Endothelial cell (in vitro differentiated cells): Measurements from ENCODE around the gene TNFSF8. TPM values are rescaled to one million over a fixed set of nuclear protein-coding genes. Genes with fewer than 3 reads are reported as not detected.

Experiments used
- DNase-seq: peaks from one replicate; pipeline ENCODE4 v3.0.0; 2021; ENCODE audit warnings: low spot score
- H3K27ac Mint-ChIP-seq: one replicate; pipeline ENCODE4 v1.8.0; 2021; ENCODE audit warnings: mixed read lengths, inconsistent platforms; ENCODE audit not compliant: unreplicated experiment
- H3K27me3 Mint-ChIP-seq: one replicate; pipeline ENCODE4 v1.8.0; 2021; ENCODE audit warnings: mild to moderate bottlenecking, moderate library complexity, mixed read lengths, inconsistent platforms; ENCODE audit not compliant: unreplicated experiment
- H3K36me3 Mint-ChIP-seq: one replicate; pipeline ENCODE4 v1.8.0; 2021; ENCODE audit warnings: mild to moderate bottlenecking, low read depth, mixed read lengths, inconsistent platforms; ENCODE audit not compliant: unreplicated experiment
- H3K4me1 Mint-ChIP-seq: one replicate; pipeline ENCODE4 v1.8.0; 2021; ENCODE audit warnings: mild to moderate bottlenecking, mixed read lengths, inconsistent platforms; ENCODE audit not compliant: unreplicated experiment
- H3K4me3 Mint-ChIP-seq: one replicate; pipeline ENCODE4 v1.8.0; 2021; ENCODE audit warnings: mild to moderate bottlenecking, mixed read lengths, inconsistent platforms; ENCODE audit not compliant: unreplicated experiment
- H3K9me3 Mint-ChIP-seq: one replicate; pipeline ENCODE4 v1.8.0; 2021; ENCODE audit warnings: mixed read lengths, inconsistent platforms; ENCODE audit not compliant: unreplicated experiment
- total RNA-seq: library from RNA; stranded (reverse); fragmentation: NEBNext Ultra II Directional; extraction: Animal tissue kit (Norgen Biotek cat#: 25700); gene quantifications from one replicate; pipeline ENCODE4 v1.2.1, GENCODE V29; 2021; ENCODE audit not compliant: unreplicated experiment
- TF ChIP-seq, protein P1 (sequence below): fragments of 200-600 bp; sonication (generic); IDR thresholded peaks from one replicate; pipeline ENCODE4 v1.5.0; 2021; ENCODE audit warnings: antibody characterized with exemption; ENCODE audit not compliant: unreplicated experiment

TNFSF8 gene
- total RNA-seq, 1 donor from 2014 or later: not detected

DNA sequence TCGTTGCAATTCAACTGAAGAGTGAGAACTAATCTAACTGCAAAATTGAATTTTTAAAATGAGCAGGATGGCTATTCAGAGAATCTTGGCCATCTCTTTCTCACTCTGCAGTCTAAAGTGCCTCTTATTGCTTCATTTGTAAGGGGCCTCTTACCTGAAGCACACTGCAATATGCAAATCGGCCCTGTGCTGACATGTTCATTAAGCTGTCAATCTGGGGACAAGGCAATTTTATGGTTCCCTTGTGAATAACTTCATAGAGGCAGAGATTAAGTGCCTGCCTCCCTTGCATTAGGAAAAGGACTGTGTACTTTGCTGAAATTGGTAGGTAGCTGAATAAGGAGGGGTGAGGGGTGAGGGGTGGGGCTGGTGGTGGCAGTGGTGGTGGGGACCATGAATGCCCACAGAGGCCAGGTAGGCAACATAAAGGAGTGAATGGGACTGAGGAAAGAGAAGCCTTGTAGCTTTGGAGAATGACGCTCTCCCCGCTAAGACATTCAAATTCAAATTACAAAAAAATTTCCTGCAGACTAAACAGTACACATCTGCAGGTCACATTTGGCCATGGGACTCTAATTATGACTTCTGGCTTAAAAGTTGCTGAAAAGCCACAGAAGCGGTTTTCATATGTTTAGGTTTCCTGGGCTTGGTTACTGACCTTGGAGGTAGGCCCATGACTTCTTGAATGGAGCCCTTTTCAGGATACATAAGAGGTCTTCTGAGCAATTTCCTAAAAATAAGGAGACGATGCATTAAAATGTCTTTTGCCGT lies 25.0 kb downstream of the TNFSF8 start:
- TF ChIP-seq, protein P1, sequence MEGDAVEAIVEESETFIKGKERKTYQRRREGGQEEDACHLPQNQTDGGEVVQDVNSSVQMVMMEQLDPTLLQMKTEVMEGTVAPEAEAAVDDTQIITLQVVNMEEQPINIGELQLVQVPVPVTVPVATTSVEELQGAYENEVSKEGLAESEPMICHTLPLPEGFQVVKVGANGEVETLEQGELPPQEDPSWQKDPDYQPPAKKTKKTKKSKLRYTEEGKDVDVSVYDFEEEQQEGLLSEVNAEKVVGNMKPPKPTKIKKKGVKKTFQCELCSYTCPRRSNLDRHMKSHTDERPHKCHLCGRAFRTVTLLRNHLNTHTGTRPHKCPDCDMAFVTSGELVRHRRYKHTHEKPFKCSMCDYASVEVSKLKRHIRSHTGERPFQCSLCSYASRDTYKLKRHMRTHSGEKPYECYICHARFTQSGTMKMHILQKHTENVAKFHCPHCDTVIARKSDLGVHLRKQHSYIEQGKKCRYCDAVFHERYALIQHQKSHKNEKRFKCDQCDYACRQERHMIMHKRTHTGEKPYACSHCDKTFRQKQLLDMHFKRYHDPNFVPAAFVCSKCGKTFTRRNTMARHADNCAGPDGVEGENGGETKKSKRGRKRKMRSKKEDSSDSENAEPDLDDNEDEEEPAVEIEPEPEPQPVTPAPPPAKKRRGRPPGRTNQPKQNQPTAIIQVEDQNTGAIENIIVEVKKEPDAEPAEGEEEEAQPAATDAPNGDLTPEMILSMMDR: no peak
- peaks cover 3% of the 10 kb centered on the region for H3K27me3 Mint-ChIP-seq
- no peak overlapping the region for H3K4me3 Mint-ChIP-seq
- no peak overlapping the region for H3K27ac Mint-ChIP-seq
- DNase-seq: no peak
- H3K4me1 Mint-ChIP-seq: no peaks in the 10 kb centered on the region
- no peaks in the 10 kb centered on the region for H3K9me3 Mint-ChIP-seq
- H3K36me3 Mint-ChIP-seq: no peaks in the 10 kb centered on the region

DNA sequence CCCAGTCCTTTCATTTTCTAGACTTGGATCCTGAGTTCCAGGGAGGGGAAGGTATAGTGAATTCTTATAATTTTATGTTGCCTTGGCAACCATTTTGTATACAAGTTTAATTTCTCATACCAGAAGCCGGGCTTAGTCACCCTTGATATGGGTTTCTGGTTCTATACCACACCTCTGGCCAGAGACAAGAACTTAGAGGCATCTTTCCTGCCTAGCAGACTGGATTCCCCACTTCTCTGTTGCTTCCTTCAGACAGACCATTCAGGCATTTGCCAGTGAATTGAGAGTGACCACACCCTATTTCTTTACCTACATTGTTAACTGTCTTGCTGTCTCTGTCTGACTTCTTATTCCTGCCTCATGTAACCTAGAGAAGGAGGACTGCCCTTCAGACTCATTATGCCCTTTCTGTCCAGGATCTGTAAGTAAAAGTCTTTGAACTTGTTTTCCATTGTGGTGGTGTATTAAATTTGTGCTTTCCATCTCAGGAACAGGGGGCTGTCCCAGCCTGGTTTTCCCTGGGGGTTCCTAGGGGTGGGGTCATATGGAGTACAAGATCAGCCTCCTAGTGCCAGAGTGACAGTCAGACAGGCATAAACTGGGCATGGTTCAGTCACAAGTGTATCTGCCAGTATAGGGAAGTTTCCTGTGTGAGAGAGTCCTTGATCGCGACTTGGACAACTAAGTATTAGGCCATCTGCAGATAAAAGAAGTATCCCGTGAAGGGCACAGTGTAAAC lies 27.4 kb downstream of the TNFSF8 start:
- Mint-ChIP-seq H3K36me3 (no peaks in the 10 kb centered on the region), H3K27me3 (no peaks in the 10 kb centered on the region), H3K27ac (no peak overlapping the region)

DNA sequence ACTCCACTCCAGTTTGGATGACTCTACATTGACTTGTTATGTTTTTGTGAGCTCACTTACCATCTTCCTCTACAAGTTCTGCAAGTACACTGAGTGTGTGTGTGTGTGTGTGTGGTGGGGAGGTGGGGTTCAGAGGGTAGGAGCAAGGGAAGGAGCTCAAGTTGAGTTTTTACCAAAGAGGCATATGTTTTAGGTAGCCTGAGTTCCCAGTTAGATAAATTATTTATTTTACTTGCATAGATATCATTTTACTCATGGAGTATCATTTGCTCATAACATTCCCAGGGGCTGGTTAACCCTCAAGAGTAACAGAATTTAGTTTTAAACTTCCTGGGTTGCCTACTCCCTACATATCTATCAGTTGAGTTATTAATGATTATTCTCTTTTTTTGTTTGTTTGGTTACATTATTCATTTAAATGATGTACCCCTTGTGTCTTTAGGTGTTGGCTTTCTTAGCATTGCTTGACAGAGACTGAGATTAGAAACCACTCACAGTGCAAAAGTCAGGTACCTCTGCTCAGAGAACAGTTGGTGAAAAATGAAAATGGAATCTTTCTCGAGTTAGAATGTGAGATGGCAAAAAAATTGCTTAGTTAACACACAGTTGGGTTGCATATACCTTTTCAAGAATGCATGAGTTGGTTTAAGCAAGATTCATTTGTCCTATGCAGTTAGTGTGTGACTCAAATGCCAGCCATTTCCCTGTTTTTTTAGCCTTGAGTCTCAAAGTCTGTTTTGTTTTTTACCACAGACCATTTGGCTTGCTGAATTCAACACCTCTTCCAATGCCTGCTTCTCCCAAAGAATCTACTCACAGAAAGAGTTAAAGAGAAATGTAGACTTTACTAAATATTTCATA lies 29.2 kb downstream of the TNFSF8 start:
- Mint-ChIP-seq H3K27ac (no peak overlapping the region), H3K36me3 (no peaks in the 10 kb centered on the region), H3K9me3 (no peaks in the 10 kb centered on the region), H3K27me3 (no peaks in the 10 kb centered on the region), H3K4me3 (no peak overlapping the region), H3K4me1 (no peaks in the 10 kb centered on the region)
- DNase-seq: no peak
- TF ChIP-seq, protein P1: no peak

More for the DNA sequence above, 27.4 kb downstream of the TNFSF8 start:
- Mint-ChIP-seq H3K4me1 (no peaks in the 10 kb centered on the region), H3K4me3 (no peak overlapping the region), H3K9me3 (no peaks in the 10 kb centered on the region)
- TF ChIP-seq, protein P1: no peak
- DNase-seq: no peak

- Mint-ChIP-seq H3K4me1 (peaks cover 4% of the 10 kb centered on the region), H3K27ac (no peak overlapping the region), H3K4me3 (no peak overlapping the region), H3K27me3 (no peaks in the 10 kb centered on the region), H3K36me3 (no peaks in the 10 kb centered on the region), H3K9me3 (no peaks in the 10 kb centered on the region)
- TF ChIP-seq, protein P1: no peak
- DNase-seq: no peak
Measured at GRCh38 chr9:114899995-114900394, 30.4 kb downstream of the TNFSF8 start.
